ENCODE measurements around the gene ATP8B1.

- TF ChIP-seq POLR2A (IDR thresholded peaks at IDR 0.05) = no peak
- no peak for TF ChIP-seq CTCF (IDR thresholded peaks at IDR 0.05)
These were observed 2.0 kb upstream of the ATP8B1 start for GRCh38 chr18:57805117-57805516.
